ENCODE measurements around the gene RTL1.

- TF ChIP-seq CTCF (IDR thresholded peaks at IDR 0.05): no peak
- no peak for TF ChIP-seq POLR2A (IDR thresholded peaks at IDR 0.05)
Observed at GRCh38 chr14:100903134-100903468, 421 bp downstream of the RTL1 start.

All from breast epithelium (tissue), 3 donors.